Caco-2 (cell line): Measurements from ENCODE around the gene PRPSAP1. TPM values are rescaled to one million over a fixed set of nuclear protein-coding genes. Genes with fewer than 3 reads are reported as not detected.
A peak's percentile ranks its signal among the peaks of the same experiment; 100 is the strongest.

ENCODE experiments used
- BruUV-seq: library from RNA; stranded (reverse); fragments of 400-500 nt; replicated peaks from 2 replicates; lab custom pipeline; 2021; lab: Mats Ljungman, UMichigan
- CTCF ChIA-PET: fragments of 300-600 bp; sonication (Branson Sonifier 250); formaldehyde crosslinking; loops from one replicate; lab custom pipeline; 2022; ENCODE audit warnings: antibody characterized with exemption; lab: Charles Lee
- POLR2A ChIA-PET: fragments of 300-600 bp; sonication (Branson Sonifier 250); formaldehyde crosslinking; loops from one replicate; lab custom pipeline; 2022; ENCODE audit warnings: antibody characterized with exemption; lab: Charles Lee
- DNase-seq, 2 experiments: peaks; one replicate each; pipeline versions ENCODE4 v3.0.0 to v3.0.0-alpha.2; 2020 to 2022
- H3K27me3 ChIP-seq: replicated peaks from 2 replicates; pipeline ENCODE4 v1.6.0; 2011; ENCODE audit warnings: low read length; ENCODE audit not compliant: control insufficient read depth, insufficient read depth
- H3K36me3 ChIP-seq: 2 replicates; pipeline ENCODE4 v1.5.1; 2011; ENCODE audit warnings: low read length; ENCODE audit not compliant: control insufficient read depth, insufficient read depth
- H3K4me1 ChIP-seq: fragments of 250-450 bp; sonication (Bioruptor Pico); 2 replicates; pipeline ENCODE4 v1.5.1; 2020; ENCODE audit warnings: mild to moderate bottlenecking
- H3K4me3 ChIP-seq: 2 replicates; pipeline ENCODE4 v1.5.1; 2011; ENCODE audit warnings: low read depth, mild to moderate bottlenecking, control low read depth, low read length
- H3K9me3 ChIP-seq: fragments of 250-450 bp; sonication (Bioruptor Pico); 2 replicates; pipeline ENCODE4 v1.5.1; 2020; ENCODE audit warnings: mild to moderate bottlenecking, moderate library complexity
- H3K27ac Mint-ChIP-seq: one replicate; pipeline ENCODE4 v1.8.0; 2022; ENCODE audit warnings: mixed read lengths; ENCODE audit not compliant: unreplicated experiment
- H3K27me3 Mint-ChIP-seq: one replicate; pipeline ENCODE4 v1.8.0; 2022; ENCODE audit warnings: mixed read lengths; ENCODE audit not compliant: insufficient read depth, unreplicated experiment
- H3K36me3 Mint-ChIP-seq: one replicate; pipeline ENCODE4 v1.8.0; 2022; ENCODE audit warnings: mild to moderate bottlenecking, mixed read lengths; ENCODE audit not compliant: insufficient read depth, unreplicated experiment
- H3K4me1 Mint-ChIP-seq: one replicate; pipeline ENCODE4 v1.8.0; 2022; ENCODE audit warnings: low read depth, mixed read lengths; ENCODE audit not compliant: unreplicated experiment
- H3K4me3 Mint-ChIP-seq: one replicate; pipeline ENCODE4 v1.8.0; 2022; ENCODE audit warnings: mild to moderate bottlenecking, moderate library complexity, mixed read lengths; ENCODE audit not compliant: unreplicated experiment
- H3K9me3 Mint-ChIP-seq: one replicate; pipeline ENCODE4 v1.8.0; 2022; ENCODE audit warnings: mixed read lengths; ENCODE audit not compliant: unreplicated experiment
- intact Hi-C: fragments of 100-400 bp; cut with micrococcal nuclease; formaldehyde crosslinking; loops from one replicate; pipeline ENCODE4 v1.10.0; 2022; ENCODE audit not compliant: unreplicated experiment
- total RNA-seq: library from RNA; stranded (reverse); gene quantifications from 2 replicates; pipeline ENCODE4 v1.2.3, GENCODE V29; 2022
- TF ChIP-seq, protein P1 (sequence below), 2 experiments: fragments of 200-600 bp in 1 of 2; IDR thresholded peaks; 1 replicate in 1 of 2; 2 replicates in 1 of 2; pipeline versions ENCODE4 v1.5.1 to v1.8.0; 2011 to 2022; ENCODE audit warnings: antibody characterized with exemption in 1 of 2, control low read depth in 1 of 2, inconsistent platforms in 1 of 2, low read depth in 1 of 2, low read length in 1 of 2, mild to moderate bottlenecking in 1 of 2, moderate library complexity in 1 of 2; ENCODE audit not compliant: insufficient read depth in 1 of 2, severe bottlenecking in 1 of 2, unreplicated experiment in 1 of 2

The PRPSAP1 gene
- total RNA-seq, 1 experiment from 2014 or later = 87.6 TPM

DNA sequence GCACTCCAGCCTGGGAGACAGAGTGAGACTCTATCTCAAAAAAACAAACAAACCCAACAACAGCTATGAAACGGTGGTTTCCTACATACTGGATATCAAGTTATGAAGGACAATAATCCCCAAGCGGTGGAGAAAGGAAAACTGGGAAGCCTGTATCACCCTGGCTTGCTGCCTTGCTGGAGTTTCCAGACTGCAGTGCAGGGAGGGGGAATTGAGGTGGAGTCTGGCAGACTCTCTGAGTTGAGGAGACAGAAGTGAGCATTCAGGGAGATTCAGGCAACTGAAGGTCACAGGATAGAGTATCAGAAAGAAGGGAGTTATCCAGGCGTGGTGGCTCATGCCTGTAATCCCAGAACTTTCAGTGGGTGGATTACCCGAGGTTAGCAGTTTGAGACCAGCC lies 57.5 kb downstream of the PRPSAP1 start:
- no peaks in the 10 kb centered on the region for H3K9me3 ChIP-seq
- H3K4me1 Mint-ChIP-seq = no peaks in the 10 kb centered on the region
- no peaks in the 10 kb centered on the region for H3K27me3 ChIP-seq
- BruUV-seq = no TSS peak
- H3K27ac Mint-ChIP-seq = peak overlapping the region; percentile 17
- intact Hi-C loops = no loop called here
- TF ChIP-seq, protein P1, sequence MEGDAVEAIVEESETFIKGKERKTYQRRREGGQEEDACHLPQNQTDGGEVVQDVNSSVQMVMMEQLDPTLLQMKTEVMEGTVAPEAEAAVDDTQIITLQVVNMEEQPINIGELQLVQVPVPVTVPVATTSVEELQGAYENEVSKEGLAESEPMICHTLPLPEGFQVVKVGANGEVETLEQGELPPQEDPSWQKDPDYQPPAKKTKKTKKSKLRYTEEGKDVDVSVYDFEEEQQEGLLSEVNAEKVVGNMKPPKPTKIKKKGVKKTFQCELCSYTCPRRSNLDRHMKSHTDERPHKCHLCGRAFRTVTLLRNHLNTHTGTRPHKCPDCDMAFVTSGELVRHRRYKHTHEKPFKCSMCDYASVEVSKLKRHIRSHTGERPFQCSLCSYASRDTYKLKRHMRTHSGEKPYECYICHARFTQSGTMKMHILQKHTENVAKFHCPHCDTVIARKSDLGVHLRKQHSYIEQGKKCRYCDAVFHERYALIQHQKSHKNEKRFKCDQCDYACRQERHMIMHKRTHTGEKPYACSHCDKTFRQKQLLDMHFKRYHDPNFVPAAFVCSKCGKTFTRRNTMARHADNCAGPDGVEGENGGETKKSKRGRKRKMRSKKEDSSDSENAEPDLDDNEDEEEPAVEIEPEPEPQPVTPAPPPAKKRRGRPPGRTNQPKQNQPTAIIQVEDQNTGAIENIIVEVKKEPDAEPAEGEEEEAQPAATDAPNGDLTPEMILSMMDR (IDR thresholded peaks at IDR 0.05; ENCODE audit: insufficient read depth in 1 of 2, low read depth in 1 of 2, low read length in 1 of 2, severe bottlenecking in 1 of 2, unreplicated experiment in 1 of 2) = no peak
- no peaks in the 10 kb centered on the region for H3K36me3 ChIP-seq
- DNase-seq = no peak
- no peaks in the 10 kb centered on the region for H3K27me3 Mint-ChIP-seq
- CTCF ChIA-PET = interaction anchor here (1.9 kb wide), 1 partner anchor 17 kb away, joined by 5 read pairs; no protein-coding TSS in a partner anchor
- POLR2A ChIA-PET = no interaction called here
- no peak overlapping the region for H3K4me3 Mint-ChIP-seq
- H3K36me3 Mint-ChIP-seq = no peaks in the 10 kb centered on the region
- H3K9me3 Mint-ChIP-seq = no peaks in the 10 kb centered on the region
- H3K4me3 ChIP-seq = no peak overlapping the region
- no peaks in the 10 kb centered on the region for H3K4me1 ChIP-seq

GRCh38 chr17:76293106-76293505 lies 60.6 kb downstream of the PRPSAP1 start:
- DNase-seq = no peak
- Mint-ChIP-seq H3K27me3 (no peaks in the 10 kb centered on the region), H3K9me3 (no peaks in the 10 kb centered on the region), H3K36me3 (no peaks in the 10 kb centered on the region), H3K4me1 (no peaks in the 10 kb centered on the region), H3K4me3 (no peak overlapping the region), H3K27ac (no peak overlapping the region)
- H3K9me3 ChIP-seq = no peaks in the 10 kb centered on the region
- ChIA-PET POLR2A (no interaction called here), CTCF (no interaction called here)
- no peak overlapping the region for H3K4me3 ChIP-seq
- BruUV-seq = no TSS peak
- TF ChIP-seq, protein P1 (IDR thresholded peaks at IDR 0.05; ENCODE audit: insufficient read depth in 1 of 2, low read depth in 1 of 2, low read length in 1 of 2, severe bottlenecking in 1 of 2, unreplicated experiment in 1 of 2) = no peak
- intact Hi-C loops = no loop called here
- no peaks in the 10 kb centered on the region for H3K4me1 ChIP-seq
- no peaks in the 10 kb centered on the region for H3K27me3 ChIP-seq
- no peaks in the 10 kb centered on the region for H3K36me3 ChIP-seq

DNA sequence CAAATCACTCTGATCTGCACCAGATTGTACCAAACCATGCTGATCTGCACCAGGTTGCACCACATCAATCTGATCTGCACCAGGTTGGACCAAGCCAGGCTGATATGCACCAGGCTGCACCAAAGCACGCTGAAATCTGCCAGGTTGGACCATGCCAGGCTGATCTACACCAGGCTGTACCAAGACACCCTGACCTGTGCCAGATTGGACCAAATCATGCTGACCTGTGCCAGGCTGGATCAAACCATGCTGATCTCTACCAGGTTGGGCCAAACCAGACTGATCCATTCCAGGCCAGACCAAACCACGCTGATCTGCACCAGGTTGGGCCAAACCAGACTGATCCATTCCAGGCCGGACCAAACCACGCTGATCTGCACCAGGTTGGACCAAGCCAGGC lies 61.1 kb downstream of the PRPSAP1 start:
- Histone ChIP-seq H3K4me3 (no peak overlapping the region), H3K27me3 (no peaks in the 10 kb centered on the region), H3K9me3 (no peaks in the 10 kb centered on the region), H3K36me3 (no peaks in the 10 kb centered on the region), H3K4me1 (no peaks in the 10 kb centered on the region)
- no peaks in the 10 kb centered on the region for H3K27me3 Mint-ChIP-seq
- CTCF ChIA-PET = no interaction called here
- H3K4me3 Mint-ChIP-seq = no peak overlapping the region
- no peaks in the 10 kb centered on the region for H3K4me1 Mint-ChIP-seq
- TF ChIP-seq, protein P1 (IDR thresholded peaks at IDR 0.05; ENCODE audit: insufficient read depth in 1 of 2, low read depth in 1 of 2, low read length in 1 of 2, severe bottlenecking in 1 of 2, unreplicated experiment in 1 of 2) = no peak
- H3K36me3 Mint-ChIP-seq = no peaks in the 10 kb centered on the region
- no peak overlapping the region for H3K27ac Mint-ChIP-seq
- no peak for DNase-seq
- POLR2A ChIA-PET = no interaction called here
- no TSS peak for BruUV-seq
- intact Hi-C loops = no loop called here
- no peaks in the 10 kb centered on the region for H3K9me3 Mint-ChIP-seq
